Osteoblast (primary cell): ENCODE measurements around the gene FGF1. TPM values are rescaled to one million over a fixed set of nuclear protein-coding genes. Genes with fewer than 3 reads are reported as not detected.

Experiments
- DNase-seq: peaks from one replicate; pipeline ENCODE4 v3.0.0; 2011; ENCODE audit warnings: low spot score, mixed read lengths; ENCODE audit not compliant: insufficient read length; ENCODE audit errors: missing footprints
- H2AFZ ChIP-seq: 2 replicates; pipeline ENCODE4 v1.6.0; 2011; ENCODE audit warnings: mild to moderate bottlenecking, low read length
- H3K27ac ChIP-seq: 2 replicates; pipeline ENCODE4 v1.5.1; 2011; ENCODE audit warnings: mild to moderate bottlenecking, low read depth, low read length, moderate library complexity
- H3K27me3 ChIP-seq: 2 replicates; pipeline ENCODE4 v1.6.0; 2012; ENCODE audit warnings: mild to moderate bottlenecking, control low read depth, inconsistent platforms, low read length, moderate library complexity; ENCODE audit not compliant: insufficient read depth
- H3K36me3 ChIP-seq: 2 replicates; pipeline ENCODE4 v1.5.1; 2011; ENCODE audit warnings: mild to moderate bottlenecking, low read length, control low read depth, moderate library complexity; ENCODE audit not compliant: insufficient read depth
- H3K4me1 ChIP-seq: 2 replicates; pipeline ENCODE4 v1.5.1; 2011; ENCODE audit warnings: mild to moderate bottlenecking, low read length, control low read depth, moderate library complexity; ENCODE audit not compliant: insufficient read depth
- H3K4me2 ChIP-seq: 2 replicates; pipeline ENCODE4 v1.6.0; 2011; ENCODE audit warnings: mild to moderate bottlenecking, low read length; ENCODE audit not compliant: insufficient read depth
- H3K4me3 ChIP-seq: fragments of 200-600 bp; sonication (generic); 3 replicates; pipeline ENCODE4 v1.5.1; 2012; ENCODE audit warnings: mild to moderate bottlenecking, low read length, inconsistent platforms; ENCODE audit not compliant: insufficient read depth
- H3K79me2 ChIP-seq: 2 replicates; pipeline ENCODE4 v1.6.0; 2012; ENCODE audit warnings: mild to moderate bottlenecking, low read length, control low read depth, inconsistent platforms; ENCODE audit not compliant: insufficient read depth
- H3K9me3 ChIP-seq: 2 replicates; pipeline ENCODE4 v1.5.1; 2011; ENCODE audit warnings: low read depth, low read length, control low read depth
- H4K20me1 ChIP-seq: 2 replicates; pipeline ENCODE4 v1.6.0; 2012; ENCODE audit warnings: mild to moderate bottlenecking, low read length, control low read depth; ENCODE audit not compliant: insufficient read depth
- CTCF ChIP-seq: IDR thresholded peaks from 2 replicates; pipeline ENCODE4 v1.5.1; 2011; ENCODE audit warnings: mild to moderate bottlenecking, low read depth, low read length, moderate library complexity; ENCODE audit errors: extremely low read depth
- total RNA-seq: library from RNA; depleted of rRNA; stranded (reverse); fragments of >200 nt; gene quantifications from 2 replicates; pipeline ENCODE4 v1.2.3, GENCODE V29; 2012

FGF1 gene
- total RNA-seq, 1 donor: 4.3 TPM

GRCh38 chr5:142613271-142613671 is 72.6 kb downstream of the FGF1 start:
- Histone ChIP-seq H2AFZ (no peak overlapping the region), H3K27me3 (no peaks in the 10 kb centered on the region), H3K9me3 (no peaks in the 10 kb centered on the region), H4K20me1 (no peaks in the 10 kb centered on the region), H3K4me1 (peaks cover 14% of the 10 kb centered on the region), H3K4me3 (no peak overlapping the region), H3K79me2 (no peaks in the 10 kb centered on the region), H3K4me2 (no peak overlapping the region), H3K27ac (no peak overlapping the region), H3K36me3 (no peaks in the 10 kb centered on the region)
- DNase-seq: no peak
- TF ChIP-seq CTCF: no peak

- DNase-seq: no peak
- no peak for TF ChIP-seq CTCF
- Histone ChIP-seq H3K4me3 (no peak overlapping the region), H3K4me1 (peaks cover 8% of the 10 kb centered on the region), H3K79me2 (no peaks in the 10 kb centered on the region), H3K27me3 (no peaks in the 10 kb centered on the region), H2AFZ (no peak overlapping the region), H3K9me3 (no peaks in the 10 kb centered on the region), H3K4me2 (no peak overlapping the region), H3K36me3 (no peaks in the 10 kb centered on the region), H4K20me1 (no peaks in the 10 kb centered on the region), H3K27ac (no peak overlapping the region)
Observed at GRCh38 chr5:142612494-142613270, 73.2 kb downstream of the FGF1 start.

GRCh38 chr5:142611154-142611553 is 74.7 kb downstream of the FGF1 start:
- Histone ChIP-seq H3K4me2 (no peak overlapping the region), H3K9me3 (no peaks in the 10 kb centered on the region), H3K79me2 (no peaks in the 10 kb centered on the region), H2AFZ (peak overlapping the region; percentile 3), H3K27ac (no peak overlapping the region), H3K36me3 (no peaks in the 10 kb centered on the region), H3K4me3 (no peak overlapping the region), H3K4me1 (peaks cover 5% of the 10 kb centered on the region), H4K20me1 (no peaks in the 10 kb centered on the region), H3K27me3 (no peaks in the 10 kb centered on the region)
- no peak for DNase-seq
- TF ChIP-seq CTCF: peak; percentile 98

GRCh38 chr5:142610176-142611001 is 75.5 kb downstream of the FGF1 start:
- no peaks in the 10 kb centered on the region for H3K9me3 ChIP-seq
- no peak overlapping the region for H3K27ac ChIP-seq
- H3K27me3 ChIP-seq: no peaks in the 10 kb centered on the region
- H3K4me2 ChIP-seq: no peak overlapping the region
- peak overlapping the region; percentile 3 for H2AFZ ChIP-seq
- no peaks in the 10 kb centered on the region for H3K79me2 ChIP-seq
- no peaks in the 10 kb centered on the region for H3K36me3 ChIP-seq
- H3K4me3 ChIP-seq: no peak overlapping the region
- peaks cover 5% of the 10 kb centered on the region for H3K4me1 ChIP-seq
- no peak for TF ChIP-seq CTCF
- DNase-seq: peak; percentile 52
- no peaks in the 10 kb centered on the region for H4K20me1 ChIP-seq
